Testis (tissue), 3 donors: Measurements from ENCODE around the gene CALY. TPM values are rescaled to one million over a fixed set of nuclear protein-coding genes. Genes with fewer than 3 reads are reported as not detected.

Source experiments
- DNase-seq: peaks from one replicate; pipeline ENCODE4 v3.0.0-alpha.2; 2019
- H3K27ac ChIP-seq, 2 donors: fragments of 200-600 bp; sonication (generic); one replicate each; pipeline ENCODE4 v1.5.1; 2019
- H3K27me3 ChIP-seq: fragments of 200-600 bp; sonication (generic); one replicate; pipeline ENCODE4 v1.5.1; 2019
- H3K36me3 ChIP-seq: fragments of 200-600 bp; sonication (generic); one replicate; pipeline ENCODE4 v1.5.1; 2017; ENCODE audit warnings: low read depth; ENCODE audit errors: missing control alignments
- H3K4me1 ChIP-seq: fragments of 200-600 bp; sonication (generic); one replicate; pipeline ENCODE4 v1.5.1; 2019
- H3K4me3 ChIP-seq, 2 donors: fragments of 200-600 bp; sonication (generic); one replicate each; pipeline ENCODE4 v1.5.1; 2017 to 2019
- H3K9me3 ChIP-seq: fragments of 200-600 bp; sonication (generic); one replicate; pipeline ENCODE4 v1.5.1; 2017
- CTCF ChIP-seq, 3 experiments: fragments of 450-650 bp in 2 of 3; fragments of 200-600 bp in 1 of 3; sonication (generic) in 1 of 3; IDR thresholded peaks; one replicate each; pipeline ENCODE4 v1.5.1; 2016 to 2019; ENCODE audit warnings: antibody characterized with exemption in 3 of 3, mild to moderate bottlenecking in 2 of 3, moderate library complexity in 1 of 3
- POLR2A ChIP-seq: fragments of 450-650 bp; IDR thresholded peaks from one replicate; pipeline ENCODE4 v1.6.1; 2017; ENCODE audit warnings: antibody characterized with exemption, mild to moderate bottlenecking, moderate library complexity
- WGBS, 2 donors: methylation state at CpG; one replicate each; pipeline ENCODE4 v1.1.5; 2018; 5-methylcytosine and 5-hydroxymethylcytosine counted together
- intact Hi-C: fragments of 100-400 bp; cut with DNase I; formaldehyde crosslinking; loops from one replicate; pipeline ENCODE4 v1.15.1; 2023; ENCODE audit warnings: low total_unique reads
- polyA plus RNA-seq: library from polyadenylated mRNA; stranded (reverse); fragments of 350-450 nt; fragmentation: Illumina TruSeq; extraction: RNeasy Lipid Tissue Mini Kit (QIAGEN cat#74804); gene quantifications from one replicate; pipeline ENCODE4 v1.2.3, GENCODE V29; 2014; ENCODE audit warnings: low read depth, low replicate concordance; ENCODE audit not compliant: insufficient read depth
- total RNA-seq, 2 donors: library from RNA; depleted of rRNA; stranded (reverse); fragments of >200 nt; gene quantifications; one replicate each; pipeline ENCODE4 v1.2.3, GENCODE V29; 2016

The CALY gene
- total and polyA plus RNA-seq, 3 donors from 2014 or later, result 4.9 to 35.5 (median 19.2) TPM

GRCh38 chr10:133312769-133313145 is 23.9 kb downstream of the CALY start:
- no peak for DNase-seq
- no peak overlapping the region for H3K4me3 ChIP-seq
- H3K9me3 ChIP-seq, result no peaks in the 10 kb centered on the region
- no peak for TF ChIP-seq CTCF (IDR thresholded peaks at IDR 0.05)
- no peak for TF ChIP-seq POLR2A
- no peaks in the 10 kb centered on the region for H3K36me3 ChIP-seq
- H3K27me3 ChIP-seq, result no peaks in the 10 kb centered on the region
- WGBS, 2 donors, result 89 to 95% methylated on average over 9 of the region's 9 CpGs
- intact Hi-C loops, result no loop called here
- H3K4me1 ChIP-seq, result peaks cover 4% of the 10 kb centered on the region
- no peak overlapping the region for H3K27ac ChIP-seq

GRCh38 chr10:133312016-133312768 is 24.5 kb downstream of the CALY start:
- 93 to 97% methylated on average over 23 of the region's 23 CpGs for WGBS, 2 donors
- H3K4me3 ChIP-seq, result no peak overlapping the region
- no peak for DNase-seq
- H3K27ac ChIP-seq, result no peak overlapping the region
- H3K4me1 ChIP-seq, result peaks cover 9% of the 10 kb centered on the region
- intact Hi-C loops, result no loop called here
- H3K9me3 ChIP-seq, result no peaks in the 10 kb centered on the region
- H3K27me3 ChIP-seq, result no peaks in the 10 kb centered on the region
- TF ChIP-seq CTCF (IDR thresholded peaks at IDR 0.05) (no peak), POLR2A (no peak)
- H3K36me3 ChIP-seq, result no peaks in the 10 kb centered on the region

- Histone ChIP-seq H3K36me3 (no peaks in the 10 kb centered on the region), H3K27ac (no peak overlapping the region), H3K4me3 (no peak overlapping the region), H3K9me3 (no peaks in the 10 kb centered on the region), H3K27me3 (no peaks in the 10 kb centered on the region), H3K4me1 (peaks cover 16% of the 10 kb centered on the region)
- TF ChIP-seq POLR2A, result no peak
- no peak for TF ChIP-seq CTCF (IDR thresholded peaks at IDR 0.05)
- 89 to 93% methylated on average over 10 of the region's 10 CpGs for WGBS, 2 donors
- intact Hi-C loops, result no loop called here
- no peak for DNase-seq
Measured at GRCh38 chr10:133311570-133311969, 25.1 kb downstream of the CALY start.

- no peak for TF ChIP-seq POLR2A
- no peak for TF ChIP-seq CTCF (IDR thresholded peaks at IDR 0.05)
- H3K36me3 ChIP-seq, result no peaks in the 10 kb centered on the region
- H3K4me1 ChIP-seq, result peaks cover 17% of the 10 kb centered on the region
- no peaks in the 10 kb centered on the region for H3K9me3 ChIP-seq
- H3K27me3 ChIP-seq, result no peaks in the 10 kb centered on the region
- no peak overlapping the region for H3K27ac ChIP-seq
- 95 to 98% methylated on average over 8 of the region's 8 CpGs for WGBS, 2 donors
- intact Hi-C loops, result no loop called here
- no peak overlapping the region for H3K4me3 ChIP-seq
- DNase-seq, result no peak
Measured at GRCh38 chr10:133310789-133311188, 25.9 kb downstream of the CALY start.

GRCh38 chr10:133310399-133310755 is 26.3 kb downstream of the CALY start:
- intact Hi-C loops, result no loop called here
- no peaks in the 10 kb centered on the region for H3K36me3 ChIP-seq
- H3K4me1 ChIP-seq, result peaks cover 17% of the 10 kb centered on the region
- no peaks in the 10 kb centered on the region for H3K27me3 ChIP-seq
- no peak overlapping the region for H3K27ac ChIP-seq
- WGBS, 2 donors, result 89 to 96% methylated on average over 11 to 16 of the region's 16 CpGs
- DNase-seq, result no peak
- TF ChIP-seq CTCF (IDR thresholded peaks at IDR 0.05), result no peak
- no peak for TF ChIP-seq POLR2A
- H3K4me3 ChIP-seq, result no peak overlapping the region
- H3K9me3 ChIP-seq, result no peaks in the 10 kb centered on the region
